Activated CD8-positive, alpha-beta T cell treated with anti-CD3 and anti-CD28 coated beads, Interleukin-2, amount 10 ng/mL, durations not matched to agents 7 days and 5 days (primary cell): Measurements from ENCODE around the gene LSMEM2. TPM values are rescaled to one million over a fixed set of nuclear protein-coding genes. Genes with fewer than 3 reads are reported as not detected.
A peak's percentile ranks its signal among the peaks of the same experiment; 100 is the strongest.

Experiments
- ATAC-seq: fragments of 150-1000 bp; cut with Tn5 transposase; one replicate; pipeline ENCODE4 v1.10.0; 2021; ENCODE audit warnings: moderate library complexity
- CTCF ChIA-PET: fragments of 350-600 bp; sonication (Branson Sonifier 250); formaldehyde crosslinking; loops from one replicate; lab custom pipeline; 2021; ENCODE audit warnings: antibody characterized with exemption; lab: Charles Lee
- POLR2A ChIA-PET: fragments of 350-600 bp; sonication (Branson Sonifier 250); formaldehyde crosslinking; loops from one replicate; lab custom pipeline; 2021; ENCODE audit warnings: antibody characterized with exemption; lab: Charles Lee
- DNase-seq: peaks from one replicate; pipeline ENCODE4 v3.0.0-alpha.2; 2020
- H3K27ac Mint-ChIP-seq: one replicate; pipeline ENCODE4 v1.8.0; 2021; ENCODE audit warnings: mild to moderate bottlenecking, mixed read lengths
- H3K27me3 Mint-ChIP-seq: one replicate; pipeline ENCODE4 v1.8.0; 2021; ENCODE audit warnings: low read depth, mixed read lengths
- H3K36me3 Mint-ChIP-seq: one replicate; pipeline ENCODE4 v1.8.0; 2021; ENCODE audit warnings: low read depth, mixed read lengths
- H3K4me1 Mint-ChIP-seq: one replicate; pipeline ENCODE4 v1.8.0; 2021; ENCODE audit warnings: low read depth, mixed read lengths
- H3K4me3 Mint-ChIP-seq: one replicate; pipeline ENCODE4 v1.8.0; 2021; ENCODE audit warnings: mild to moderate bottlenecking, mixed read lengths
- H3K9me3 Mint-ChIP-seq: one replicate; pipeline ENCODE4 v1.8.0; 2022; ENCODE audit warnings: mixed read lengths; ENCODE audit not compliant: insufficient read depth
- total RNA-seq, 2 experiments: library from RNA; stranded (reverse); gene quantifications; one replicate each; pipeline ENCODE4 v1.2.3, GENCODE V29; 2021

The LSMEM2 gene
- total RNA-seq, 2 experiments from 2014 or later = not detected

GRCh38 chr3:50334339-50335075 lies 55.6 kb downstream of the LSMEM2 start:
- POLR2A ChIA-PET = interaction anchor here (0.7 to 1.4 kb wide), 3 partner anchors 10 to 16 kb away, joined by 3 to 4 read pairs (median 4); no protein-coding TSS in a partner anchor
- peaks cover 47% of the 10 kb centered on the region for H3K4me1 Mint-ChIP-seq
- no peak for ATAC-seq

GRCh38 chr3:50336452-50337174 lies 57.7 kb downstream of the LSMEM2 start:
- POLR2A ChIA-PET = interaction anchor here (0.7 to 5.6 kb wide), 26 partner anchors 8 to 280 kb away, joined by 3 to 51 read pairs (median 7); partner anchors contain the start of genes CISH, CYB561D2, GNAI2 and HEMK1
- Mint-ChIP-seq H3K36me3 (peaks cover 81% of the 10 kb centered on the region), H3K27ac (peak overlapping the region; percentile 96), H3K4me3 (peak overlapping the region; percentile 92), H3K27me3 (no peaks in the 10 kb centered on the region), H3K9me3 (no peaks in the 10 kb centered on the region), H3K4me1 (peaks cover 54% of the 10 kb centered on the region)
- DNase-seq (peak; percentile 65), ATAC-seq (peak; percentile 4)
- CTCF ChIA-PET = interaction anchor here (0.9 to 3.7 kb wide), 21 partner anchors 8 to 278 kb away, joined by 3 to 42 read pairs (median 6); partner anchors contain the start of genes C3orf18, CISH, CYB561D2 and HYAL2

More at GRCh38 chr3:50334339-50335075, 55.6 kb downstream of the LSMEM2 start:
- Mint-ChIP-seq H3K36me3 (peaks cover 91% of the 10 kb centered on the region), H3K4me3 (peak overlapping the region; percentile 92), H3K27me3 (no peaks in the 10 kb centered on the region), H3K27ac (peak overlapping the region; percentile 86), H3K9me3 (no peaks in the 10 kb centered on the region)
- DNase-seq = no peak
- CTCF ChIA-PET = interaction anchor here (0.8 to 2.3 kb wide), 4 partner anchors 10 to 208 kb away, joined by 3 to 11 read pairs (median 4); no protein-coding TSS in a partner anchor

GRCh38 chr3:50337175-50337861 lies 58.4 kb downstream of the LSMEM2 start:
- ChIA-PET CTCF (interaction anchor here (0.9 to 3.7 kb wide), 20 partner anchors 9 to 277 kb away, joined by 3 to 42 read pairs (median 6); partner anchors contain the start of genes C3orf18, CISH, CYB561D2 and HYAL2), POLR2A (interaction anchor here (0.8 to 5.6 kb wide), 22 partner anchors 9 to 279 kb away, joined by 3 to 51 read pairs (median 9); partner anchors contain the start of genes CISH, CYB561D2, GNAI2 and HEMK1)
- ATAC-seq = peak; percentile 75
- H3K4me3 Mint-ChIP-seq = peak overlapping the region; percentile 92
- H3K36me3 Mint-ChIP-seq = peaks cover 75% of the 10 kb centered on the region
- peaks cover 56% of the 10 kb centered on the region for H3K4me1 Mint-ChIP-seq
- peak overlapping the region; percentile 96 for H3K27ac Mint-ChIP-seq
- H3K9me3 Mint-ChIP-seq = no peaks in the 10 kb centered on the region
- peak; percentile 99 for DNase-seq
- no peaks in the 10 kb centered on the region for H3K27me3 Mint-ChIP-seq

Other genes starting within 250 kb of the LSMEM2 start
- 100 to 1,000 TPM; 180 to 185 TPM for gene RBM5, start 190.2 kb upstream of the LSMEM2 start, total RNA-seq
- not detected for gene SEMA3F, start 123.8 kb upstream of the LSMEM2 start, total RNA-seq
- not detected for gene GNAT1, start 87.5 kb upstream of the LSMEM2 start, total RNA-seq
- not detected for gene SLC38A3, start 73.8 kb upstream of the LSMEM2 start, total RNA-seq
- 100 to 1,000 TPM; 515 to 531 TPM for gene GNAI2, start 42.9 kb upstream of the LSMEM2 start, total RNA-seq
- gene SEMA3B, start 9.9 kb upstream of the LSMEM2 start, total RNA-seq = under 1 TPM; 0.52 to 0.84 TPM
- gene IFRD2, start 13.3 kb downstream of the LSMEM2 start, total RNA-seq = 10 to 100 TPM; 81.3 to 85.1 TPM
- 10 to 100 TPM in 1 of 2 experiments, 1 to 10 TPM in 1; 9.7 to 12.7 TPM for gene HYAL3, start 20.3 kb downstream of the LSMEM2 start, total RNA-seq
- 10 to 100 TPM; 26.8 to 28.5 TPM for gene NAA80, start 20.3 kb downstream of the LSMEM2 start, total RNA-seq
- under 1 TPM in 1 of 2 experiments, not detected in 1; 0.16 TPM for gene HYAL1, start 24.5 kb downstream of the LSMEM2 start, total RNA-seq
- 1 to 10 TPM; 6.5 to 6.8 TPM for gene HYAL2, start 43.7 kb downstream of the LSMEM2 start, total RNA-seq
- 10 to 100 TPM; 18.5 to 20.8 TPM for gene TUSC2, start 49.1 kb downstream of the LSMEM2 start, total RNA-seq
- gene RASSF1, start 61.7 kb downstream of the LSMEM2 start, total RNA-seq = 100 to 1,000 TPM; 172 to 174 TPM
- gene ZMYND10, start 66.6 kb downstream of the LSMEM2 start, total RNA-seq = 1 to 10 TPM; 5.0 to 5.1 TPM
- gene NPRL2, start 71.7 kb downstream of the LSMEM2 start, total RNA-seq = 10 to 100 TPM; 59.8 to 60.3 TPM
- gene CYB561D2, start 71.8 kb downstream of the LSMEM2 start, total RNA-seq = 10 to 100 TPM; 42.5 to 43.6 TPM
- 10 to 100 TPM; 18.0 to 18.9 TPM for gene TMEM115, start 80.4 kb downstream of the LSMEM2 start, total RNA-seq
- under 1 TPM; 0.78 to 0.95 TPM for gene CACNA2D2, start 224.5 kb downstream of the LSMEM2 start, total RNA-seq